ENCODE results near the gene URI1.

Gene URI1

GRCh38 chr19:30053558-30053957 lies 111.5 kb downstream of the URI1 start:
- TF ChIP-seq, protein P1, sequence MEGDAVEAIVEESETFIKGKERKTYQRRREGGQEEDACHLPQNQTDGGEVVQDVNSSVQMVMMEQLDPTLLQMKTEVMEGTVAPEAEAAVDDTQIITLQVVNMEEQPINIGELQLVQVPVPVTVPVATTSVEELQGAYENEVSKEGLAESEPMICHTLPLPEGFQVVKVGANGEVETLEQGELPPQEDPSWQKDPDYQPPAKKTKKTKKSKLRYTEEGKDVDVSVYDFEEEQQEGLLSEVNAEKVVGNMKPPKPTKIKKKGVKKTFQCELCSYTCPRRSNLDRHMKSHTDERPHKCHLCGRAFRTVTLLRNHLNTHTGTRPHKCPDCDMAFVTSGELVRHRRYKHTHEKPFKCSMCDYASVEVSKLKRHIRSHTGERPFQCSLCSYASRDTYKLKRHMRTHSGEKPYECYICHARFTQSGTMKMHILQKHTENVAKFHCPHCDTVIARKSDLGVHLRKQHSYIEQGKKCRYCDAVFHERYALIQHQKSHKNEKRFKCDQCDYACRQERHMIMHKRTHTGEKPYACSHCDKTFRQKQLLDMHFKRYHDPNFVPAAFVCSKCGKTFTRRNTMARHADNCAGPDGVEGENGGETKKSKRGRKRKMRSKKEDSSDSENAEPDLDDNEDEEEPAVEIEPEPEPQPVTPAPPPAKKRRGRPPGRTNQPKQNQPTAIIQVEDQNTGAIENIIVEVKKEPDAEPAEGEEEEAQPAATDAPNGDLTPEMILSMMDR (IDR thresholded peaks at IDR 0.05; ENCODE audit: low read depth, low read length, missing control alignments): no peak
- no peak overlapping the region for H3K4me3 ChIP-seq (ENCODE audit: low read depth, low read length)
- DNase-seq (ENCODE audit: low read depth): no peak

- TF ChIP-seq, protein P1 (IDR thresholded peaks at IDR 0.05; ENCODE audit: low read depth, low read length, missing control alignments): no peak
These were observed 112.2 kb downstream of the URI1 start for GRCh38 chr19:30054210-30054609.

GRCh38 chr19:30056580-30056979 lies 114.5 kb downstream of the URI1 start:
- no peak for DNase-seq (ENCODE audit: low read depth)
- TF ChIP-seq, protein P1 (IDR thresholded peaks at IDR 0.05; ENCODE audit: low read depth, low read length, missing control alignments): no peak

More at GRCh38 chr19:30054210-30054609, 112.2 kb downstream of the URI1 start:
- H3K4me3 ChIP-seq (ENCODE audit: low read depth, low read length): no peak overlapping the region
- DNase-seq (ENCODE audit: low read depth): no peak

GRCh38 chr19:30059741-30060457 lies 117.9 kb downstream of the URI1 start:
- no peak for DNase-seq (ENCODE audit: low read depth)
- TF ChIP-seq, protein P1 (IDR thresholded peaks at IDR 0.05; ENCODE audit: low read depth, low read length, missing control alignments): no peak
- H3K4me3 ChIP-seq (ENCODE audit: low read depth, low read length): no peak overlapping the region

More at GRCh38 chr19:30056580-30056979, 114.5 kb downstream of the URI1 start:
- no peak overlapping the region for H3K4me3 ChIP-seq (ENCODE audit: low read depth, low read length)

DNA sequence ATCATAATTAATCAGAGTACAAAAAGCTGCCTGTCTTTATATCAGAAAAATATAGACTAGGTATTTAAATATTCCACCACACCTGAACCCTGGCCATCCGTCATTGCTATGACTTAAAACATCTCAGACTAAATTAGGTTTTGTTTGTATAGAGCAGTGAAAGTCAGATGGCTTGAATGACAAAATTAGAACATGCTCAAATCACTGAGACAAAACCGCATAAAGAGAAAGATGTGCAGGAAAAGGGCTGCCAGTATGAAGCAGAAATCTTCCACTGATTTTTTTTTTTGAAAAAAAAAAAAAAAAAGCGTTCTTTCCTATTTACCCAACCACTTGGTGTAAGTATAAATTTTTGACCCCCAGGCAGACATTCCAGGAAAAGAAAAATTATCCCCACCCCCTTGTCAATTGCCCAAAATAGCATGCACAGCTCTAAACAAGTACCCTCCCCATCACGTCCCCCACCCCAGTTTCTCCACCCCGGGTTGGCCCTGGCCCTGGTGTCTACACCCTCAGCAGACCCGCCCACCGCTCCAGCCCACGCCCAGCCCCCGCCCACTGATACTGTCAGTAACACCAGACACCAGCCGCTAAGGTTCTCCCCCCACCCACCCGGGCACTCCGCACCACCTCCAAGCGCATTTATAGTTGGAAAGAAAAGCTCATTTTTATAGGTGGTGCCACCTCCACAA lies 118.6 kb downstream of the URI1 start:
- H3K4me3 ChIP-seq (ENCODE audit: low read depth, low read length): no peak overlapping the region
- TF ChIP-seq, protein P1 (IDR thresholded peaks at IDR 0.05; ENCODE audit: low read depth, low read length, missing control alignments): no peak
- no peak for DNase-seq (ENCODE audit: low read depth)

DNA sequence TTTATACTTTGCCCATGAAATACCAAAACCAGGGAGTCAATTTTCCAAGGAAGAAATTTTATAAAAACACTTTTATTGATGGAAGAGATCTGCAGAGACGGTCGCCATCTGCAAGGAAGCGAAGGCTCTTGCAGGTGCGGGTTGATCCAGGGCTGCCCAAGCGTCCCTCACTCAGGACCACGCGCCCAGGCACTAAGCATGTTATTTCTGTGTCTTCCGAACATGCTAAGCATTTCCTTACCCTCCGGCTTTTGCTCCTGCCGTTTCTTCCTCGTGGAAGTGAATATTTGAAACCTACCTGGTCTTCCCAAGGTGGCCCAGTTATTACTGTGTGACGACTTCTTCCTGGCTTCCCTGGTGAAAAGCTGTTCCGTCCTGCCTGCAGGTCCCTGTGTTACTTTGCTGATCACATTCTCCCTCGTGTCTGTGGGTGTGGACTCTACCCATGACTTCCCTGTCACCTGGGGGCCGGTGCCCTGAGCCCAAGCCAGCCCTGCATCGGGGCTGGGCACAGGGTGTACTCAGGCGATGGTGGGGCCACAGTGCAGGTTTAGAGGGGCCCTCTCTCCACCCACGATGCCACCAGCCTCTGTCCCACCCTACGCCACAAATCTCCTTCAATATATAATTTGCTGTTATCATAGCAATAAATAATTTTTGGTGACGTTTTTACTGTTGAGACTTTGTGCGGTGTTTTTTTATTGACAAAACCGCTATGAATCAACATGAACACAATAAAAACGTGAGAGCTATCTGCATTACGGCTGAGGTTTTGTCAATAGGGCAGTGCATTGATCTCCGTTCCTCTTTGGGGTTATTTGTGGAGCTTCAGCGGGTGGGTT lies 119.4 kb downstream of the URI1 start:
- no peak overlapping the region for H3K4me3 ChIP-seq (ENCODE audit: low read depth, low read length)
- no peak for DNase-seq (ENCODE audit: low read depth)
- TF ChIP-seq, protein P1 (IDR thresholded peaks at IDR 0.05; ENCODE audit: low read depth, low read length, missing control alignments): no peak
